Heart left ventricle (tissue), 16 donors: ENCODE measurements around the gene ARHGAP40. TPM values are rescaled to one million over a fixed set of nuclear protein-coding genes. Genes with fewer than 3 reads are reported as not detected.

ENCODE experiments used
- ATAC-seq, 4 donors: fragments of 200-7000 bp; cut with Tn5 transposase; one replicate each; pipeline ENCODE4 v1.9.1; 2020 to 2022; ENCODE audit warnings: moderate library complexity in 4 of 4, mild to moderate bottlenecking in 3 of 4, moderate number of reproducible peaks in 1 of 4
- DNase-seq, 5 donors: peaks; one replicate each; pipeline ENCODE4 v3.0.0-alpha.2; 2020
- H3K27ac ChIP-seq, 12 donors: fragments of 200-600 bp; sonication (generic) in 4 of 12; one replicate each; pipeline versions ENCODE4 v1.5.0 to v1.8.0; 2016 to 2022; ENCODE audit warnings: mild to moderate bottlenecking in 2 of 12
- H3K27me3 ChIP-seq, 9 donors: fragments of 200-600 bp; sonication (generic) in 2 of 9; one replicate each; pipeline versions ENCODE4 v1.5.1 to v1.8.0; 2016 to 2022; ENCODE audit warnings: mild to moderate bottlenecking in 3 of 9
- H3K36me3 ChIP-seq, 9 donors: fragments of 200-600 bp; sonication (generic) in 2 of 9; one replicate each; pipeline versions ENCODE4 v1.5.0 to v1.8.0; 2018 to 2022; ENCODE audit warnings: mild to moderate bottlenecking in 2 of 9
- H3K4me1 ChIP-seq, 12 donors: fragments of 200-600 bp; sonication (generic) in 4 of 12; one replicate each; pipeline versions ENCODE4 v1.5.0 to v1.8.0; 2016 to 2022; ENCODE audit warnings: mild to moderate bottlenecking in 3 of 12
- H3K4me3 ChIP-seq, 12 donors: fragments of 200-600 bp; sonication (generic) in 4 of 12; one replicate each; pipeline versions ENCODE4 v1.5.0 to v1.8.0; 2017 to 2022; ENCODE audit warnings: mild to moderate bottlenecking in 9 of 12, moderate library complexity in 4 of 12
- H3K9me3 ChIP-seq, 12 donors: fragments of 200-600 bp; sonication (generic) in 4 of 12; one replicate each; pipeline versions ENCODE4 v1.5.0 to v1.8.0; 2016 to 2022; ENCODE audit warnings: mild to moderate bottlenecking in 1 of 12
- CTCF ChIP-seq, 12 donors: fragments of 200-600 bp; sonication (generic) in 4 of 12; IDR thresholded peaks; one replicate each; pipeline versions ENCODE4 v1.5.0 to v1.8.0; 2018 to 2022; ENCODE audit warnings: antibody characterized with exemption in 12 of 12, mild to moderate bottlenecking in 5 of 12
- POLR2A ChIP-seq, 2 donors: fragments of 450-650 bp; IDR thresholded peaks; one replicate each; pipeline ENCODE4 v1.6.1; 2017; ENCODE audit warnings: antibody characterized with exemption in 2 of 2, mild to moderate bottlenecking in 2 of 2, moderate library complexity in 2 of 2
- WGBS, 4 donors: extraction: QIAGEN DNeasy Blood & Tissue Kit in 2 of 4; methylation state at CpG; one replicate each; pipeline versions ENCODE4 v1.1.5 to v1.1.7; 2013 to 2018; 5-methylcytosine and 5-hydroxymethylcytosine counted together
- intact Hi-C, 10 donors: fragments of 100-400 bp; cut with DNase I; formaldehyde crosslinking; loops; one replicate each; pipeline versions ENCODE4 v1.11.1 to v1.14.2; 2022
- polyA plus RNA-seq, 2 donors: library from polyadenylated mRNA; stranded (reverse); fragments of 200-250 nt; gene quantifications; one replicate each; pipeline ENCODE4 v1.2.3, GENCODE V29; 2013
- total RNA-seq, 9 donors: library from RNA; depleted of rRNA in 2 of 9; stranded (reverse); fragments of >200 nt in 2 of 9; fragmentation: NEBNext Ultra II Directional in 3 of 9; extraction: Animal tissue kit (Norgen Biotek cat#: 25700) in 3 of 9; gene quantifications; one replicate each; pipeline versions ENCODE4 v1.1.0 to v1.2.4, GENCODE V29; 2016 to 2023
- donor health status: ischemic (EF 13 %, LVEDD 7.1; RV severe dilation, severe dysfunction).
- donor health status: healthy with polysubstance abuse.
- donor health status: DM: no; HTN: yes; CAD: no.
- donor health status: DM: no; HTN: no; CAD: no.
- donor health status: ischemic (EF 25% LVEDD 6.9; RV normal size, moderate dysfunction).
- donor health status: ischemic (EF 25% LVEDD 5.7; RV mildly dilated, moderate dysfunction).
- donor health status: healthy.
- donor health status: DM: yes; HTN: yes; CAD: no.
- donor health status: ischemic (EF 35%, LVEDD 5.7; RV mildly dilated, moderate dysfunction).
- donor health status: nonischemic (EF 11% LVEDD 7.7; RV severe dilation, severe dysfunction).
- donor health status: DM: yes; HTN: yes; CAD: no.
- donor health status: PGD.
- donor health status: ischemic (EF 29% LVEDD 5.4; RV normal size, mild dysfunction).
- donor health status: nonischemic (EF 23%, LVEDD 6.1; RV moderate dilation, normal function).

The ARHGAP40 gene
- total and polyA plus RNA-seq, 11 donors = 0.03 TPM; not detected in 10

- intact Hi-C loops = no loop called here
- WGBS, 4 donors = 92 to 98% (median 96%) methylated on average over 1 of the region's 1 CpG
- Histone ChIP-seq H3K9me3 (no peaks in the 10 kb centered on the region), H3K36me3 (no peaks in the 10 kb centered on the region), H3K27me3 (peaks cover 6 to 49% (median 17%) of the 10 kb centered on the region in 9 donors), H3K27ac (no peak overlapping the region), H3K4me1 (peaks cover 0 to 11% (median 0%) of the 10 kb centered on the region in 12 donors), H3K4me3 (no peak overlapping the region)
- ATAC-seq = no peak
- TF ChIP-seq CTCF (IDR thresholded peaks at IDR 0.05) = no peak
- TF ChIP-seq POLR2A (IDR thresholded peaks at IDR 0.05) = no peak
- no peak for DNase-seq
Observed at GRCh38 chr20:38600057-38600456, 1.6 kb upstream of the ARHGAP40 start.

DNA sequence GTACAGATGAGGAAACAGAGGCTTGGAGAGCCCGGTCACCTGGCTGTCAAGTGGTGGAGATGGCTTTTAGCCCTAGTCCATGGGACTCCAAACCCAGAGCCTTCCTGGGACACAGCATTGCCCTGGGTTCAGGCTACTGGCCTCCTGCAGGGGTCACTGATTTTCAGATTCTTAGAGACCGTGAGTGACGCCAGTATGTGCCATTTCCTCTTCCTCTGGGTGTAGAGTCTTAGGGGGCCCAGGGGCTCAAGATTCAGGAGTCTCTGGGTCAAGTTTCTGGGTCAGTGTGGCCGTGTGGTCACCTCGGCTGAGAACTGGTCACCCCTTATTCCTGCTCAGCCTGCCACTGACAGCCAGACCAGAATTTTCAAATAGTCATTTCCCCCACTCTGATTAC, 574 bp downstream of the ARHGAP40 start:
- H3K4me3 ChIP-seq = no peak overlapping the region
- ATAC-seq (no peak), DNase-seq (no peak)
- peaks cover 6 to 57% (median 17%) of the 10 kb centered on the region in 9 donors for H3K27me3 ChIP-seq
- no peaks in the 10 kb centered on the region for H3K9me3 ChIP-seq
- 49 to 58% (median 51%) methylated on average over 5 of the region's 5 CpGs for WGBS, 4 donors
- H3K4me1 ChIP-seq = peaks cover 0 to 11% (median 0%) of the 10 kb centered on the region in 12 donors
- no peaks in the 10 kb centered on the region for H3K36me3 ChIP-seq
- no peak overlapping the region for H3K27ac ChIP-seq
- no peak for TF ChIP-seq CTCF (IDR thresholded peaks at IDR 0.05)
- TF ChIP-seq POLR2A (IDR thresholded peaks at IDR 0.05) = no peak
- intact Hi-C loops = no loop called here

DNA sequence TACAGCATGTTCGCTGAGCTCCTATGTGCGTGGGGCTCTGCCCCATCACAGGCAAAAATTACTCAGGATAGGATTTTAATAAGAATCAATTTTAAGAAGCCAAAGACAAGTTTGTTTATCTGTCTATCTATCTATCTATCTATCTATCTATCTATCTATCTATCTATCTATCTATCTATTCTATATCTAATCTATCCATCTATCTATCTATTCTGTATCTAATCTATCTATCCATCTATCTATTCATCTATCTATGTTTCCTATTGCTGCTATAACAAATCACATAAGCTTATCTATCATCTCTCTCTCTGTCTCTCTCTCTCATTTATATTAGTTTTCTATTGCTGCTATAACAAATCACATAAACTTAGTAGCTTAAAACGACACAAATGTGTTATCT, 1.7 kb downstream of the ARHGAP40 start:
- Histone ChIP-seq H3K4me3 (no peak overlapping the region), H3K36me3 (no peaks in the 10 kb centered on the region), H3K27me3 (peaks cover 6 to 61% (median 20%) of the 10 kb centered on the region in 9 donors), H3K27ac (no peak overlapping the region), H3K9me3 (no peaks in the 10 kb centered on the region), H3K4me1 (peaks cover 0 to 11% (median 0%) of the 10 kb centered on the region in 12 donors)
- TF ChIP-seq CTCF (IDR thresholded peaks at IDR 0.05) = no peak
- TF ChIP-seq POLR2A (IDR thresholded peaks at IDR 0.05) = no peak
- ATAC-seq (no peak), DNase-seq (no peak)
- intact Hi-C loops = no loop called here
- 77 to 80% (median 79%) methylated on average over 3 of the region's 3 CpGs for WGBS, 4 donors

GRCh38 chr20:38604873-38605303, 3.3 kb downstream of the ARHGAP40 start:
- Histone ChIP-seq H3K27ac (no peak overlapping the region), H3K9me3 (no peaks in the 10 kb centered on the region), H3K36me3 (no peaks in the 10 kb centered on the region), H3K4me1 (peaks cover 0 to 11% (median 0%) of the 10 kb centered on the region in 12 donors), H3K27me3 (peaks cover 6 to 61% (median 17%) of the 10 kb centered on the region in 9 donors), H3K4me3 (no peak overlapping the region)
- ATAC-seq (no peak), DNase-seq (no peak)
- TF ChIP-seq POLR2A (IDR thresholded peaks at IDR 0.05) (no peak), CTCF (IDR thresholded peaks at IDR 0.05) (no peak)
- 59 to 71% (median 65%) methylated on average over 4 of the region's 4 CpGs for WGBS, 4 donors
- intact Hi-C loops = no loop called here
